Hepatocyte (in vitro differentiated cells): ENCODE results near the gene CRY1.

Experiments used
- EZH2 ChIP-seq: fragments of 200-600 bp; sonication (generic); IDR thresholded peaks from 2 replicates; pipeline ENCODE4 v1.6.1; 2016; ENCODE audit warnings: antibody characterized with exemption, mild to moderate bottlenecking, borderline replicate concordance
- EZH2phosphoT487 ChIP-seq: fragments of 200-600 bp; sonication (generic); IDR thresholded peaks from one replicate; pipeline ENCODE4 v1.6.1; 2018; ENCODE audit warnings: antibody characterized with exemption, mild to moderate bottlenecking, low read depth, moderate library complexity; ENCODE audit not compliant: unreplicated experiment, severe bottlenecking

DNA sequence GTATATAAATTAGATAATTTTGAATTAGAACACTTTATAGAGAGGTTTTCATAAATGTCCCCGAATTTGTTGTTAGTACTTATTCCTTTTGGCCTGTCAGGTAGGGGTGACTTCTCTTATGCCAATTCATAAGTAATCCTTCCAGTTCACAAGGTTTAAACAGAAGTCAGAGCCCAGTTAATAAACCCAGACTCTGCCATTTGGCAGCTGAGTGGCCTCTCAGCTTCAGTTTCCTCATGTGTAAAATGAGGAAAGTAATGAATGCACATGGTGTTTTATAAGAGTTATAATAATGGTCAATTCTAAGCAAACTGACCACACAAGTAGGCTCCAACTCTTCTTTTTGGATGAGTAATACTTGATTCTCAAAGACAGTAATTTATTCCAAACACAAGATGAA lies 116.7 kb downstream of the CRY1 start:
- TF ChIP-seq EZH2phosphoT487: no peak
- TF ChIP-seq EZH2: no peak
